Measurements from ENCODE around the gene SH3D21.

SH3D21 gene

DNA sequence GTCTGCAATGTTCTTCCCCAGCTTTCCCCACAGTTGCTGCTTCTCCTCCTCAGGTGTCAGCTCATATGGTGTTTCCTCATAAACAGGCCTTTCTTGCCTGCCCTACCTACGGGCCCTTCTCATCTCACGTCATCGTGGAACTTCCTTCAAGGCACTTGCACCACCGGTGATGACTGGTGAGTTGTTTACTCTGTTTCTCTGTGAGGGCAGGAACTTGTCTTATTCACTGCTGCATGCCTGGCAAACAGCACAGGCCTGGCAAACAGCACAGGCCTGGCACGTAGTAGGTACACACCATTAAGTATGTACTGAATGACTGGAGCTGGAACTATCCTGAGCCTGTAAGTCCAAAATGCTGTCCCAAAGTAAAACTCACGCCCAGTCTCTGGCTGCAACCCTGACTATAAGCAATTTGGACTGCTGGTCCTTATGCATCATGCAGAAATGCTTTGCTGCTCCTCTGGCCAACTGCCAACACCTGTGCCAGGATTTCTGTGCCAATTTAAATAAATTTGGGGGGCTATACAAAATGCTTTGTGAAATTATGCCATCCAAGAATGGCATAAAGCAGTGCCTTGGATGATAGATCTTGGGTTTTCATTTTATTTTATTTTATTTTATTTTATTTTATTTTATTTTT lies 53.9 kb downstream of the SH3D21 start:
- Histone ChIP-seq H2BK12ac (ENCODE audit: low read length) (no peak overlapping the region), H4K91ac (ENCODE audit: low read depth, low read length, poor library complexity) (no peak overlapping the region), H3K36me3 (replicated peaks in 1 of 2; ENCODE audit: control insufficient read depth in 2 of 2, insufficient read depth in 2 of 2, low read length in 2 of 2) (peaks cover 19 to 70% of the 10 kb centered on the region in 2 donors), H2AFZ (ENCODE audit: low read length) (no peak overlapping the region), H3K18ac (ENCODE audit: low read length) (no peak overlapping the region), H2AK5ac (ENCODE audit: low read depth, low read length) (no peak overlapping the region), H3K4me2 (ENCODE audit: insufficient read depth, low read length, poor library complexity, severe bottlenecking) (no peak overlapping the region), H3K9me3 (replicated peaks in 1 of 2; ENCODE audit: control insufficient read depth in 2 of 2, insufficient read depth in 1 of 2, low read depth in 1 of 2, low read length in 2 of 2) (no peaks in the 10 kb centered on the region), H2BK120ac (ENCODE audit: low read depth, low read length) (no peak overlapping the region), H3K14ac (ENCODE audit: low read length) (no peak overlapping the region), H3K4me1 (ENCODE audit: control insufficient read depth in 2 of 2, insufficient read depth in 1 of 2, low read depth in 1 of 2, low read length in 2 of 2) (peaks cover 0 to 1% of the 10 kb centered on the region in 2 donors), H4K8ac (ENCODE audit: low read depth, low read length) (no peak overlapping the region), H3K23ac (ENCODE audit: low read depth, low read length, poor library complexity) (no peak overlapping the region), H3K9ac (ENCODE audit: low read depth, low read length, poor library complexity) (no peak overlapping the region), H3K4ac (ENCODE audit: low read length) (no peak overlapping the region), H3K27me3 (ENCODE audit: control insufficient read depth in 3 of 3, insufficient read depth in 3 of 3, low read depth in 1 of 3, low read length in 3 of 3) (no peaks in the 10 kb centered on the region), H3K79me1 (ENCODE audit: low read depth, low read length) (peaks cover 3% of the 10 kb centered on the region), H2BK15ac (ENCODE audit: low read length) (no peak overlapping the region), H3K4me3 (ENCODE audit: low read length in 2 of 2) (no peak overlapping the region), H2BK5ac (ENCODE audit: low read length) (no peak overlapping the region), H3K27ac (replicated peaks; ENCODE audit: low read length) (no peak overlapping the region)
- DNase-seq (ENCODE audit: low spot score), result no peak
- WGBS, 2 donors (ENCODE audit: extremely low coverage in 2 of 2, insufficient read length in 2 of 2, insufficient replicate concordance in 1 of 2), result no CpG with 5 or more reads among the region's 6 CpGs

DNA sequence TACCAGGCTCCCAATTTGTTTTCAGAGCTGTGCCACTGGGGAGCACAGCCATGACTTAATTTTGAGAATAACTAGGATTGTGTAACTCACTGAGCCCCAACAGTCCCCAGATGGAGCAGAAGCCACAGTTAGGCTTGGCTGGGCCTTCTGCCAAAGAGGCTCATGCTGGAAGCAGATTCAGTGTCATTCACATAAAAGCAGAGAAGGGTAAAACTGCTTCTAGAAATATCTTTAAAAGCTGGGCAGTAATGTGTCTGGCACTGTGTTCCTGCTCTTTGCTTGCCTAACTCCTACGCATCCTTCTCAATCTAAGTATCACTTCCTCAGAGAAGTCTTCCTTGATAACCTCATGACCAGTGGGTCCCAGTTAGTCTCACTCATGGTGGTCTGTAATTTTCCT lies 59.2 kb downstream of the SH3D21 start:
- no peak overlapping the region for H3K27ac ChIP-seq (replicated peaks; ENCODE audit: low read length)
- H3K4me2 ChIP-seq (ENCODE audit: insufficient read depth, low read length, poor library complexity, severe bottlenecking), result no peak overlapping the region
- no peak for DNase-seq (ENCODE audit: low spot score)

DNA sequence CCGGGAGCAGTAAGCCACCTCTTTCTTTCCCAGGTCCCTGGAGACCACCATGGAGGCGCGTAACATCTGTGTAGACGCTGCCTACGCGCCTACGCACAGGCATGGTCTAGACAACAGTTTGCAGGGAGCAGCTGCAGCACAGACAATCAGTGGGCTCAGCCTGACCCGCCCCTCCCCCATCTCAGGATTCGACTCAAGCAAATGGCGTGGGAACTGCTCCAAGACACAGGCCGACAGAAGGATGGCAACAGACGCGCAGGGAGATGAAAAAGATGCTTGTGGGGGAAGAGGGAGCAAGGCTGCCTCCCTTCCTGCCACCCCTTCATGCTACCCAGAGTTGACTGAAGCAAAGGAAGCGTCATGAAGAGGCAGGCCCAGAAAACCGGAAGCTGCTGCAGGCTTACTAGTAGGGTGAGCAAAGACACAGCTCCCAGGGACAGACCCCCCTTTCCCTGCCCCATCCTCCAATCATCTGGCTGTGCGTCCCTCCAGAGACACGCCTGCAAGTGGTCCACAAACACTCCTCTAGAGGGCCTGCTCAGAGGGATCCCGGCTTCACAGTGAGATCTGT lies 60.0 kb downstream of the SH3D21 start:
- H2BK5ac ChIP-seq (ENCODE audit: low read length), result no peak overlapping the region
- H3K4me1 ChIP-seq (ENCODE audit: control insufficient read depth in 2 of 2, insufficient read depth in 1 of 2, low read depth in 1 of 2, low read length in 2 of 2), result peaks cover 8 to 14% of the 10 kb centered on the region in 2 donors
- H2AK5ac ChIP-seq (ENCODE audit: low read depth, low read length), result no peak overlapping the region
- H3K4ac ChIP-seq (ENCODE audit: low read length), result no peak overlapping the region
- H4K8ac ChIP-seq (ENCODE audit: low read depth, low read length), result no peak overlapping the region
- H3K27me3 ChIP-seq (ENCODE audit: control insufficient read depth in 3 of 3, insufficient read depth in 3 of 3, low read depth in 1 of 3, low read length in 3 of 3), result no peaks in the 10 kb centered on the region
- peak overlapping the region; percentile 64 for H3K27ac ChIP-seq (replicated peaks; ENCODE audit: low read length)
- peak overlapping the region; percentile 25 for H3K14ac ChIP-seq (ENCODE audit: low read length)
- no CpG with 5 or more reads among the region's 18 CpGs for whole genome bisulfite sequencing, 2 donors (ENCODE audit: extremely low coverage in 2 of 2, insufficient read length in 2 of 2, insufficient replicate concordance in 1 of 2)
- H3K9me3 ChIP-seq (replicated peaks in 1 of 2; ENCODE audit: control insufficient read depth in 2 of 2, insufficient read depth in 1 of 2, low read depth in 1 of 2, low read length in 2 of 2), result no peaks in the 10 kb centered on the region
- no peak overlapping the region for H2BK120ac ChIP-seq (ENCODE audit: low read depth, low read length)
- H2BK15ac ChIP-seq (ENCODE audit: low read length), result no peak overlapping the region
- peak overlapping the region in 1 of 2 donors; percentile 20 for H3K4me3 ChIP-seq (ENCODE audit: low read length in 2 of 2)
- peak overlapping the region; percentile 92 for H3K18ac ChIP-seq (ENCODE audit: low read length)
- H3K23ac ChIP-seq (ENCODE audit: low read depth, low read length, poor library complexity), result no peak overlapping the region
- peaks cover 10 to 36% of the 10 kb centered on the region in 2 donors for H3K36me3 ChIP-seq (replicated peaks in 1 of 2; ENCODE audit: control insufficient read depth in 2 of 2, insufficient read depth in 2 of 2, low read length in 2 of 2)
- H3K79me1 ChIP-seq (ENCODE audit: low read depth, low read length), result peaks cover 9% of the 10 kb centered on the region
- H2BK12ac ChIP-seq (ENCODE audit: low read length), result no peak overlapping the region
- H3K9ac ChIP-seq (ENCODE audit: low read depth, low read length, poor library complexity), result peak overlapping the region; percentile 68
- H2AFZ ChIP-seq (ENCODE audit: low read length), result peak overlapping the region; percentile 63
- no peak overlapping the region for H4K91ac ChIP-seq (ENCODE audit: low read depth, low read length, poor library complexity)
- DNase-seq (ENCODE audit: low spot score), result peak; percentile 57
- peak overlapping the region; percentile 51 for H3K4me2 ChIP-seq (ENCODE audit: insufficient read depth, low read length, poor library complexity, severe bottlenecking)

More for the DNA sequence above, 59.2 kb downstream of the SH3D21 start:
- Histone ChIP-seq H3K36me3 (replicated peaks in 1 of 2; ENCODE audit: control insufficient read depth in 2 of 2, insufficient read depth in 2 of 2, low read length in 2 of 2) (peaks cover 10 to 43% of the 10 kb centered on the region in 2 donors), H2AK5ac (ENCODE audit: low read depth, low read length) (no peak overlapping the region), H2BK12ac (ENCODE audit: low read length) (no peak overlapping the region), H4K91ac (ENCODE audit: low read depth, low read length, poor library complexity) (no peak overlapping the region), H3K18ac (ENCODE audit: low read length) (no peak overlapping the region), H3K4ac (ENCODE audit: low read length) (no peak overlapping the region), H3K9ac (ENCODE audit: low read depth, low read length, poor library complexity) (no peak overlapping the region), H3K4me1 (ENCODE audit: control insufficient read depth in 2 of 2, insufficient read depth in 1 of 2, low read depth in 1 of 2, low read length in 2 of 2) (peaks cover 8 to 14% of the 10 kb centered on the region in 2 donors), H2BK120ac (ENCODE audit: low read depth, low read length) (no peak overlapping the region), H2BK15ac (ENCODE audit: low read length) (no peak overlapping the region), H3K9me3 (replicated peaks in 1 of 2; ENCODE audit: control insufficient read depth in 2 of 2, insufficient read depth in 1 of 2, low read depth in 1 of 2, low read length in 2 of 2) (no peaks in the 10 kb centered on the region), H3K14ac (ENCODE audit: low read length) (no peak overlapping the region), H2AFZ (ENCODE audit: low read length) (no peak overlapping the region), H3K23ac (ENCODE audit: low read depth, low read length, poor library complexity) (no peak overlapping the region), H3K4me3 (ENCODE audit: low read length in 2 of 2) (no peak overlapping the region), H4K8ac (ENCODE audit: low read depth, low read length) (no peak overlapping the region), H3K27me3 (ENCODE audit: control insufficient read depth in 3 of 3, insufficient read depth in 3 of 3, low read depth in 1 of 3, low read length in 3 of 3) (no peaks in the 10 kb centered on the region), H3K79me1 (ENCODE audit: low read depth, low read length) (peaks cover 8% of the 10 kb centered on the region), H2BK5ac (ENCODE audit: low read length) (no peak overlapping the region)
- WGBS, 2 donors (ENCODE audit: extremely low coverage in 2 of 2, insufficient read length in 2 of 2, insufficient replicate concordance in 1 of 2), result no CpG with 5 or more reads among the region's 1 CpG

DNA sequence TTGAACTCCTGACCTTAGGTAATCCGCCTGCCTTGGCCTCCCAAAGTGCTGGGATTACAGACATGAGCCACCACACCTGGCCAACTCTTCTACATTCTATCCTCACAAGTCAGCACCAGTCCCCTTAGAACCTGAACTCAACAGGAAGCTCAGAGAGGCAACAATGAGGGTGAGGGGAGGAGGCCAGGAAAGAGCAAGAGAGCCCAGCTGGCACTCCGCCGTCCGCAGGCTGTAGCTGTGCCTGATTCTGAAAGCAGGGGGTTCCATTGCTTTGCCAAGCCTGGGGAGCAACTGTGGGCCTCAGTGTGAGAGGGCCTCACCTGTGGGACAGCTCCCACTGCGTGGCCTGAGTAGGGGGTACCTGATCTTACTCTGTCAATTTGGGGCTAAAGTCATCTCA lies 60.9 kb downstream of the SH3D21 start:
- no peak overlapping the region for H3K4me3 ChIP-seq (ENCODE audit: low read length in 2 of 2)
- no peak overlapping the region for H3K14ac ChIP-seq (ENCODE audit: low read length)
- H3K27me3 ChIP-seq (ENCODE audit: control insufficient read depth in 3 of 3, insufficient read depth in 3 of 3, low read depth in 1 of 3, low read length in 3 of 3), result no peaks in the 10 kb centered on the region
- H2BK5ac ChIP-seq (ENCODE audit: low read length), result no peak overlapping the region
- H4K91ac ChIP-seq (ENCODE audit: low read depth, low read length, poor library complexity), result no peak overlapping the region
- H3K27ac ChIP-seq (replicated peaks; ENCODE audit: low read length), result no peak overlapping the region
- H3K18ac ChIP-seq (ENCODE audit: low read length), result no peak overlapping the region
- no peak overlapping the region for H3K23ac ChIP-seq (ENCODE audit: low read depth, low read length, poor library complexity)
- no peak for DNase-seq (ENCODE audit: low spot score)
- no peak overlapping the region for H4K8ac ChIP-seq (ENCODE audit: low read depth, low read length)
- no CpG with 5 or more reads among the region's 5 CpGs for WGBS, 2 donors (ENCODE audit: extremely low coverage in 2 of 2, insufficient read length in 2 of 2, insufficient replicate concordance in 1 of 2)
- H2BK15ac ChIP-seq (ENCODE audit: low read length), result no peak overlapping the region
- no peak overlapping the region for H3K9ac ChIP-seq (ENCODE audit: low read depth, low read length, poor library complexity)
- H3K4ac ChIP-seq (ENCODE audit: low read length), result no peak overlapping the region
- H3K36me3 ChIP-seq (replicated peaks in 1 of 2; ENCODE audit: control insufficient read depth in 2 of 2, insufficient read depth in 2 of 2, low read length in 2 of 2), result peaks cover 10 to 29% of the 10 kb centered on the region in 2 donors
- H2BK12ac ChIP-seq (ENCODE audit: low read length), result no peak overlapping the region
- peaks cover 8 to 12% of the 10 kb centered on the region in 2 donors for H3K4me1 ChIP-seq (ENCODE audit: control insufficient read depth in 2 of 2, insufficient read depth in 1 of 2, low read depth in 1 of 2, low read length in 2 of 2)
- H2BK120ac ChIP-seq (ENCODE audit: low read depth, low read length), result no peak overlapping the region
- H2AFZ ChIP-seq (ENCODE audit: low read length), result no peak overlapping the region
- peaks cover 9% of the 10 kb centered on the region for H3K79me1 ChIP-seq (ENCODE audit: low read depth, low read length)
- H3K9me3 ChIP-seq (replicated peaks in 1 of 2; ENCODE audit: control insufficient read depth in 2 of 2, insufficient read depth in 1 of 2, low read depth in 1 of 2, low read length in 2 of 2), result no peaks in the 10 kb centered on the region
- H2AK5ac ChIP-seq (ENCODE audit: low read depth, low read length), result no peak overlapping the region
- no peak overlapping the region for H3K4me2 ChIP-seq (ENCODE audit: insufficient read depth, low read length, poor library complexity, severe bottlenecking)

All from neuronal stem cell (in vitro differentiated cells).